ENCODE data around the gene SVOPL.

Gene SVOPL

DNA sequence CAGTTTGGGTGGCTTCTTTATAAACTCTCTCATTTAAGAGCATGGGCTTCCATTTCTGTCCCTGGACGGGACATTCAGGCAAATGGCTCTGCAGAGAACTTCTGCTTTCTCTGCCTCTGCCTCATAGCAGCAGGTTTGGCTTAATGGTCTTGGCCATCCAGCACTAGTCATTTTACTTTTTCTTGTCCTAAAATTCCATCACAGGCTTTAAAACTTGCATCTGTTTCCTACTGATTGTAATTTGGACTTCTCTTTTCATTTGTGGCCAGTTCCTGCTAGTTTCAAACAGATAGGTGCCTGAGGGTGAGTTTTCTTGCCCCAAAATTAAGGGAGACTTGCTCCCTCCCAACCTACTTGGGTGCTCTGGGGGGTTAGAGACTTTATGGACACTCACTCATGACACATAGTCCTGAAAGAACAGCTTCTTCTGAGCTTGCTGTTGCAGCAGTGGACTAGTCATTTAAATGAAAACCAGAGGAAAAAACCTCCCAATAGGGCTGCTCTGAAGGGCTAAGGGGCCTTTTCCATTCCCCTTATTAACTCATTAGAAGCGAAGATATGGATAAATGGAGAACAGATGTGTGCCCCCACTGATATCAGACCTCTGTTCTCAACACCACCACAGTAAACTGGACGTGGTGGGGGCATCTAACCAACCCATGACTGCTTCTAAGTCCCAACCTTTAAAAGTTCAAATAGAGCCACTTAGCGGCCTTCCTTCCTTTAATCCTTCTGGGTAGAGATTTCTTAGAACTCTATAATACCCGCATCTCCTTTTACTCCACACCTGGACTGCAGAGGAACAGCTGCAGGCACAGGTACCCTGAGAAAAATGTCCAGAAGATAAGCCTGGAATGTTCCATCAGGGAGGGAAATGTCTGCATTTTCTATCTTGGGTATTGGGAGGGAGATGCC, 38.8 kb downstream of the SVOPL start:
- DNase-seq (ENCODE audit: low read depth, low spot score): no peak

DNA sequence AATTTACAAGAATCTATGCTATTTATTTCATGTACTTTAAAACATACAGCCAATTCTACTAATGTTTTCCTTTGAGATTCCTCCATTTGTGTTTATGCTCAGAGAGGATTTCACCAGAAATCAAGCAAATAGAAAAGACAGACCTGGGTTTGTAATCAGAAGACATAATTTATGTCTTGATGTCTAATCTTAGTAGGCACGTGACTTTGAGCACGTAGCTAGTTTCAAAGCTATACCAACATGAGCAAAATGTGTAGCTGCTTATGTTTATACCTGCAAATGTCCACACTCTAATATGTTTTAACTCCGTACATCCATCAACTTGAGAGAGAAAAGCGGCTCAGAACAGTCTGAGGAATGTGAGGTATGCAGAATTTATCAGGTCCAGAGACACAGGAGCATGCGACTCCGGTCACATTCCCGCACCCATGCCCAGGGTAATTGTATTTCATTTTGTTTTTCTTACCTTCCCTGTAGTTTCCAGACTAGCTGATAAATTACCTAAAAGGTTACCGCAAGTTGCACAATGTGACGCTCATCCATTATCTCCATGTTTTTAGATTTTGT, 40.0 kb downstream of the SVOPL start:
- DNase-seq (ENCODE audit: low read depth, low spot score): no peak

DNA sequence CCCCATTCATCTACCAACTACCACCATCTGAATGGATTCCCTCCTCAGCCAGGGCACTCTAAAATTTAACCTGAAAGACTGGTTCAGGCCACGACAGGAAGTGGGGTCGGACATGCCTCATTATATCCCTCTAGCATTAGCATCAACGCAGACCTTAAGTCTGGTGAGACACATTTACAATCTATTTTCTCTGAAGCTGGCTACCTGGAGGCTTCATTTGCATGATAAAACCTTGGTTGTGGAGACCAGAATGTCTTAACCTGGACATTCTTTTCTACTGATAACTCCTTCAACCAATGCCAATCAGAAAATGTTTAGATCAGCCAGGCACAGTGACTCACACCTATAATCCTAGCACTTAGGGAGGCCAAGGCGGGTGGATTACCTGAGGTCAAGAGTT, 42.3 kb downstream of the SVOPL start:
- DNase-seq (ENCODE audit: low read depth, low spot score): peak; percentile 79

DNA sequence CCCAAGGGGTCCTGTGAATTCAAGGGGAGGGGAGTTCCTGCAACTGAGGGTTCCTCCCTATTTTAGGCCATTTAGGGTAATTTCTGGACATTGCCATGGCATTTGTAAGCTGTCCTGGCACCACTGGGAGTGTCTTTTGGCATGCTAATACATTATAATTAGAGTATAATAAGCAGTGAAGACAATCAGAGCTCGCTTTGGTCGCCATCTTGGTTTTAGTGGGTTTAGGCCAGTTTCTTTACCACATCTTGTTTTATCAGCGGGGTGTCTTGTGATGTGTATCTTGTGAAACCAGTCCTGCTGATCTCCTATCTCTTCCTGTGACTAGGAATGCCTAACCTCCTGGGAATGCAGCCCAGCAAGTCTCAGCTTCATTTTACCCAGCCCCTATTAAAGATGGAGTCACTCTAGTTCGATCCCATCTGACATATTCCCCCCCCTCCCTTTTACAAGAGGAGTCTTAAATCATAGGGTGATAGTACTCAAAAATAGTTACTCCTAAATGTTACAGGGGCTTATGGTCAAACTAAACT, 43.2 kb downstream of the SVOPL start:
- DNase-seq (ENCODE audit: low read depth, low spot score): peak; percentile 79

DNA sequence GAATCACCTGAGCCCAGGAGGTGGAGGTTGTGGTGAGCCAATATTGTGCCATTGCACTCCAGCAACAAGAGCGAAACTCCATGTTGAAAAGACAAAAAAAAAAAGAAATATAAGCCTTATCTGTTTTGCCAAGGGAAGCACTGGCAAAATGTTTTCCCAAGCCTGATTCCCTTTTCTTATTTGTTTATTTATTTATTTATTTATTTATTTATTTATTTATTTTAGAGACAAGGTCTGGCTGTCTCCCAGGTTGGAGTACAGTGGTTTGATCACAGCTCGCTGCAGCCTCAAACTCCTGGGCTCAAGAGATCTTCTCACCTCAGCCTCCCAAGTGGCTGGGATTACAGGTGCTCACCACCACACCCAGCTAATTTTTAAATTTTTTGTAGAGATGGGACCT, 44.2 kb downstream of the SVOPL start:
- no peak for DNase-seq (ENCODE audit: low read depth, low spot score)

DNA sequence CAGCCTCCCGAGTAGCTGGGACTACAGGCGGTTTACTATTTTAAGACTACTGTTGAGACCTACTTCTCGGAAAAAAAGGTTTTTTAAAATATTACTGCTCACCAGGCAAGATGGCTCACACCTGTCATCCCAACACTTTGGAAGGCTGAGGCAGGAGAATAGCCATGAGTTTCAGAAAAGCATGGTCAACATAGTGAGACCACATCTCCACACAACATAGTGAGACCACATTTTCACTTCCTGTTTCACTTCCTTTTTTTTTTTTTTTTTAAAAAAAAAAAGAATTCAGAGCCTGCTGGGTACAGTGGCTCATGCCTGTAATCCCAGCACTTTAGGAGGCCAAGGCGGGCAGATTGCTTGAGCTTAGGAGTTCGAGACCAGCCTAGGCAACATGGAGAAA, 46.5 kb downstream of the SVOPL start:
- no peak for DNase-seq (ENCODE audit: low read depth, low spot score)

DNA sequence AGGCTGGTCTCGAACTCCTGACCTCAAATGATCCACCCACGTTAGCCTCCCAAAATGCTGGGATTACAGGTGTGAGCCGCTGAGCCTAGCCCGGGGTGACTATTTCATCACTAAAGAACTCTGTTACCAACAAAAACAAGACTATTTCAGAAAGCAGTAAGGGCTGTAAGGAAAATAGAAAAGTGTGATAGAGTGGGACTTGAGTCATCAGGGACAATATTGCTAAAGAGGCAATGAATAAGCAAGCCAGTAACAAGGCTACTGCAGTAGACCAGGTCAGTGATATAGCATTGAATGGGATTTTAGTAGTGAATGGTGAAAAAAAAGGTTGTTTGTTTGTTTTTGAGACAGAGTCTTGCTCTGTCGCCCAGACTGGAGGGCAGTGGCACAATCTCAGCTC, 51.7 kb downstream of the SVOPL start:
- DNase-seq (ENCODE audit: low read depth, low spot score): no peak

DNA sequence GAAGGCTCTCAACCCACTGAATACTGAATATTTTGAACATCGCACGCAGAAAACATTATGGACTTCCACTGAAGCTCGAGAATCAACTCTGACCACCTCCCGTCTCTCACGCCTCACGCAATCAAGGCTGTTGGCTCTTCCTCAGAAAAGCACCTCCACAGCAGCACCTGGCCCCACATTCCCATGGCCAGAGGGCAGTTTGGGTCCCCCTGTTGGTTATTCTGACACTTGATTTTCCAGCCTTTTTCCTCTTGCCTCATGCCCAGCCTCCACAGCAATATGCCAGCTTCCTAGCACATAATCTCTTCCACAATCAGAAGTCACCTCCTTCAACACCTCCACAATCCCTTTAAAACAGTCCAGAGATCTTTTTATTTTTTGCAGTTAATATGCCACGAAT, 55.9 kb downstream of the SVOPL start:
- no peak for DNase-seq (ENCODE audit: low read depth, low spot score)

DNA sequence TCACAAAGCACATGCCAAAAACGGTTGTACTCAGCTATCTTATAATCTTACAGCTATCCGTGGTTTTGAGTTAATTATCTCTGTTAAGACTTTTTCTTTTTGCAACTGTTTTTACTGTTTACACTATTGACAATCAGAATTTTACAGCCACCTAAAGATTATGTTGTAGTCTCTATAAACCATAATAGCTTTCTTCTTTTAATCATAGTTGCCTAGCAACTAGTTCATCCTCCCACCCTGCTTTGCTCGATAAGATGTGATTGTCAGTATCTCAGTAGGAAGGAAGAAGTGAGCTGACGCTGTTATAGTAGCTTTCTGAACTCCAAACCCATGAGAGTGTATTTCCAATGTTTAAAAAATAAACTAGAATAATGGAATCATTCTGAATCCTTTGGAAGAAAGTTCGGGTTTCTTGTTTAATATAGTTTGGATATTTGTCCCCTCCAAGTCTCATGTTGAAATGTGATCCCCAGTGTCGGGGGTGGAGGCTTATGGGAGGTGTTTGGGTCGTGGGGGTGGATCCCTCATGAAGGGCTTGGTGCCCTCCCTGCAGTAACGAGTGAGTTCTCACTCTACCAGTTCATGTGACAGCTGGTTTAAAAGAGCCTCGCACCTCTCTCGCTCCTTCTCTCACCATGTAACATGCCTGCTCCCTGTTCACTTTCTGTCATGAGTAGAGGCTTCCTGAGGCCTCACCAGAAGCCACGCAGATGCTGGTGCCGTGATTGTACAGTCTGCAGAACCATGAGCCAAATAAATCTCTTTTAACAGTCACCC, 68.1 kb downstream of the SVOPL start:
- DNase-seq (ENCODE audit: low read depth, low spot score): no peak

DNA sequence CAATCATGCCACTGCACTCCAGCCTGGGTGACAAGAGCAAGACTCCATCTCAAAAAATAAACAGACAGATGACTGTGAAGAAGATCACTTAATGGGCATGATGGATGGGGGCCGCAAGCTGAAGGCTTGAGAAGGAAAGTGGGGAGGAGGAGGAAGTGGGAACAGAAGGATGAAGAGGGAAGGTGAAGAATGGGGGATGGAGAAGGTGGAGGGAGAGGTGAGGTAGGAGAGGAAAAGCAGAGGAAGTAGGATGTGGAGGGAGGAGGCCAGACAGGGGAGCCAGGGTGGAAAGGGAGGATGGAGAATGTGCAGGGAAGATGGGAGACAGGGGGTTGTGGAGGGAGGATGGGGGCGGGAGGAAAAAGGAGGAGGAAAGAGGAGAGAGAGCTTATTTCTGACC, 68.8 kb downstream of the SVOPL start:
- DNase-seq (ENCODE audit: low read depth, low spot score): no peak

DNA sequence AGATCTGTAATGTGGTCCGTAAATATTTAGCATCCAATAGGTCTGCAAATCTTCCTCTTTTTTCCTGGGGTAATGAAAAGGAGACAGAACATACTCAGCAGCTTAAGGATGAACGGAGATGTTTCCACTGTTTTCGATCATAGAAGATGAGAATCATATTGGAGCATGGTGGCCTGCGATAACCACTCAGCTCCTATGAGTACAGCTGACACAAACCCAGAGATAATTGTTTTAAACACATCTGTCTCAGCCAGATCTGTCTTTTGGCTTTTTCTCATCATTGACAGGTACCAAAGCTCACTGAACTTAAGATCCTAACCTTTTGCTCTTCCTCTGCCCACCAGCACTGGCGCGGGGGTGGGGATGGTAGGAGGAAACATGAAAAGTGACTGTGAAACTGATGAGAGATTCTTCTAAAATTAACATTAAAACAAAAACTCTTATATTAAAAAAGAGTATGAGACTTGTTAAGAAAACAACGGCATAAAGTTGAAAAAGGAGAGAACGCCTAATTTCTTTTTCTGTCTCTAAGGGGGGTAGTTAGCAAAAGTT, 71.0 kb downstream of the SVOPL start:
- DNase-seq (ENCODE audit: low read depth, low spot score): no peak

DNA sequence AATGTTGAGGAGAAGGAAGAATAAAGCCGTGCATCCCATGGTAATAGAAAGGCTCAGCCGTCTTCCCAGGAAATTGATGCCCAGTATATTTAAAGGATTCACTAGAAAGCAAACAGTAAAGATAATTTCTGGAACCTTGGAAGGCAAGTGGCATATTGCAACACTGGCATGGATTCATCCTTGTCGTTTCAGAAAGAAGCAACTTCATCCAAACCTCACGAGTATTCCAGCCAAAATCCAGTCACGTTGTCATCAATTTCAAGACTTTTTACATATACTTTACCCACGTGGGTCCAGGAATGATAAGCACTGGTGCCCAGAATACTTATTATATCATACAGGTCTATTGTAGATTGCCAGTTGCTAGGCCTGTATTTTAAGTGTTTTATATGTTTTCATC, 73.8 kb downstream of the SVOPL start:
- no peak for DNase-seq (ENCODE audit: low read depth, low spot score)

DNA sequence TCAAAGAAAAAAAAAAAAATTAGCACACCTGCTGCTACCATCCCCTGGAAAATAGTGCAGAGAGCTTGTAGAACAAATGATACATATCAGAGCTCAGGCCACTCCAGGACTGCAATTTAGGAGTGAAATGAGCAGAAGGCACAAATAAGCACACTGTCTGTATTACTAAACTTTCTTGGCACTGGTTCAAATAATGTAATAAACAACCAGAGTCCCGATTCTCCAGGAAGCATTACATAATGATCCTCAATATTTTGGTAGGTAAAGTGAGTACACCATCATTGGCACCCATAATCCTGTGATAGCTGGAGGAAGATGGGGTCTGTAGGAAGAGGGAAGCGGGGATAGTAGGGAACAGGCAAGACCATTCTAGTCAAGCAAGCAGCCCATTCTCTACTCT, 74.3 kb downstream of the SVOPL start:
- no peak for DNase-seq (ENCODE audit: low read depth, low spot score)

DNA sequence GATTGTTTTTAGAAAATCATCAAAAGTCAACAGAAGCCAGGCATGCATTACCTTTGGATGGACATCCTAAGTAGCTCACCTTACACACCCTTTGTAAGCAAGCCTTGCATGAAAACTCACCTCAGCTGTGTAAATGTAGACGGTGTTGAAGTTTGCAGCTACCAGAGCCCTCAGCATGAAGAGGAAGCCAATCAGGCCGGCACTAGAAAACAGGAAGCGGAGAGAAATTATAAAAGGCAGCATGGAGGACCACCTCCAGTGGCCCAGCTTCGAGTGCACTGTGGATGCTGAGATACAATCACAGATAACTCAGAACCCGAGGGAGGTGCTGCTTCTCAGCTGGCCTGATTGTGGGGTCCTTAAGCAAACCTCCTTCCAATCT, 75.3 kb downstream of the SVOPL start:
- no peak for DNase-seq (ENCODE audit: low read depth, low spot score)

DNA sequence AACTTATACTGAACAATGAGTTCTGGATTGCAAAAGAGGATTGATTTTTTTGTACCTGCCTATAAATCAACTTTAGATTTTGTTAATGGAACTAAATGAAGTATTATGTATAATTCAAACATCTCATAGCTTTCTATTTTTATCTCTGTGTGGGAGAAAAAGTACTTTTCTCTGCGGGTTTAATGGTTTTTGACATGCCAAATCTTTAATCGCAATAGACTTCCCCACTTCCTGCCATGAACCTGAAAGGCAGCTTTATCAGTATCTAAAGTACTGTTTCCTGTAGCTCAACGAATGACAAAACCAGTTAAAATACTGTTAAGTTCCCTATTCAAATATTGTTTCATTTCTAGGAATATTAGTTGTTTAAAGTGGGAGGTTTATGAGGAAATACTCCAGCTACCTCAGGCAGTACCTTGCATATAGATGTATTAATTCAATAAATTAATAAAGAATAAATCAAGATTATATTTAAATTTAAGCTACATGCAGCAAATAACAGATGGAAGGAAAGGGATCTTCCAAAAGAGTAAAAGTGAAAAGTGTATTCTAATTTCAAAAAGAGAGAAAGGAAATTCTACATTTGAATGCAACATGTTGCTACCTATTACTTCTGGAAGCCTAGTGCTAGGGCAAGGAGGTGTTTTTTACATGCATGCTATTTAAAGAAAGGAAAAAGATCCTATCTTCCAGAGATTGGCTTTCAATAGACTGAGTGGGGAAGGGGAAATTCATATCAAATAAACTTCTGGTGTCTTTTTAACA, 75.9 kb downstream of the SVOPL start:
- DNase-seq (ENCODE audit: low read depth, low spot score): no peak

DNA sequence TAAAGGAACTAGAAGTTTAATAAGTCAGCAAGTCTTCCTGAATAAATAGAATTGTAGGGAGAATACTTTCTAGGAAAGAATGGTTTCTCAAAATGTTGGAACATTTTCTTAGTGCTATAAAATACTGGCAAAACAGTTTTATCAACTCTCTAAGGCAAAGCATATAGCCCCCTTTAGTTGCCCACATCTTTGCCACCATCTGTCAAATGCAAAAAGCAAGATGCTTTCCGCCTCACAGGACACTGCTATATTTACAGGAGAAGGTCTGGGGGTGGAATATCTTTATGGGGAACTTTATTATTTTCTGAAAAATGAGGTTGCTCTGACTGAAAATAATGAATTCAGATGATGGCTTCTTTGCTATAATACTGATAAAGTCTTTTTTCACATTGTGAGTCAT, 78.3 kb downstream of the SVOPL start:
- DNase-seq (ENCODE audit: low read depth, low spot score): no peak

DNA sequence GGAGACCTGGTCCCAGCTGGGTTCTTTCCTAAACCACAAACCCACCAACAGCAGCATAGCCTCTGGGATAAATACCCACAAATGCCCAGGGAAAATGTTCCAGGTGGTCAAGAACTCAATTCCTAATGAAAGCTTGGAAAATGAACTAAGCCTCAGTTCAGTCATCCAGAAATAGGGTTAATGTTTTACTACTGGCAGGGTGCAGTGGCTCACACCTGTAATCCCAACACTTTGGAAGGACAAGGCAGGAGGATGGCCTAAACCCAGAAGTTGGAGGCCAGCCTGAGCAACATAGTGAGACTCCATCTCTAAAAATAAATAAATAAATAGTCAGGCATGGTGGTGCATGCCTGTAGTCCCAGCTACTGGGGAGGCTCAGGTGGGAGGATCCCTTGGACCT, 82.2 kb downstream of the SVOPL start:
- DNase-seq (ENCODE audit: low read depth, low spot score): no peak

DNA sequence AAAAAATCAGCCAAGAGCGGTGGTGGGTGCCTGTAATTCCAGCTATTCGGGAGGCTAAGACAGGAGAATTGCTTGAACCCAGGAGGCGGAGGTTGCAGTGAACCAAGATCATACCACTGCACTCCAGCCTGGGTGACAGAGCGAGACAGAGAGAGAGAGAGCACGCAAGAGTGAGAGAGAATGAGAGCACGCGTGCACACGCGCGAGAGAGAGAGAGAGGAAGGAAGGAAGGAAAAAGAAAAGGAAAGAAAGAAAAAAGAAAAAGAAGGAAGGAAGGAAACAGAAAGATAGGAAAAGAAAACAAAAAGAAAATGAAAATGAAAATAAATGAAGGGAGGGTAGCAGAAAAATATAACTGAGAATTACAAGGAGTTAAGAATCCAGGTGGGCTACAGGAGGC, 82.7 kb downstream of the SVOPL start:
- no peak for DNase-seq (ENCODE audit: low read depth, low spot score)

DNA sequence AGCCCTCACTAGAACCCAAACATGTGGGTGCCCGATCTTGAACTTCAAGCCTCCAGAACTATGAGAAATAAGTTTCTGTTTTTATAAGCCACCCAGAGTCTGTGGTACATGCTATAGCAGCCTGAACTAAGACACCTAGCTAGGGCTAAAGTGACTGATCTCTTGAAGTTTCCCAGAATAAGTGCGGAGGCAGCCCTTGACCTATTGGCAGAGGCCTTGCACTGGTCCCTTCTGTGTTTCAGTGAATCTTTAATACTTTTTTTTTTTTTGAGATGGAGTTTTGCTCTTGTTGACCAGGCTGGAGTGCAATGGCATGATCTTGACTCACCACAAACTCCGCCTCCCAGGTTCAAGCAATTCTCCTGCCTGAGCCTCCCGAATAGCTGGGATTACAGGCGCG, 85.1 kb downstream of the SVOPL start:
- DNase-seq (ENCODE audit: low read depth, low spot score): no peak

DNA sequence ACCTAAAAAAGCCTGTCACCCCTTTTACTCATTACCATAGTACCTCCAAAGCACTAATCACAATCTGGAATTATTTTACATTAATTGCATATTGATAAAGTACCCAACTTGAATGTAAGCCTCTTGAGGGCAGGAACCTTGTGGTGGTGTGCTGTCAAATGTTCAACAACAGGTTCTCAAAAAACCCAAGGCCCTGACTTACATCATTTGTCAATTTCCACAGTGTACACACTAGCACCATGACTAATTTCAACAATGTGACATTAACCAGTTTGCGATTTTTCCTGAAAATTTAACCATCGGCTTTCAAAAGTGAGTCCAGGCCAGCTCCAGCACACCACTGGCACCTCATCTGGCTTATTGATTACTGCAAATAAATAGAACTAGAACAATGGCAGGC, 87.5 kb downstream of the SVOPL start:
- DNase-seq (ENCODE audit: low read depth, low spot score): no peak

DNA sequence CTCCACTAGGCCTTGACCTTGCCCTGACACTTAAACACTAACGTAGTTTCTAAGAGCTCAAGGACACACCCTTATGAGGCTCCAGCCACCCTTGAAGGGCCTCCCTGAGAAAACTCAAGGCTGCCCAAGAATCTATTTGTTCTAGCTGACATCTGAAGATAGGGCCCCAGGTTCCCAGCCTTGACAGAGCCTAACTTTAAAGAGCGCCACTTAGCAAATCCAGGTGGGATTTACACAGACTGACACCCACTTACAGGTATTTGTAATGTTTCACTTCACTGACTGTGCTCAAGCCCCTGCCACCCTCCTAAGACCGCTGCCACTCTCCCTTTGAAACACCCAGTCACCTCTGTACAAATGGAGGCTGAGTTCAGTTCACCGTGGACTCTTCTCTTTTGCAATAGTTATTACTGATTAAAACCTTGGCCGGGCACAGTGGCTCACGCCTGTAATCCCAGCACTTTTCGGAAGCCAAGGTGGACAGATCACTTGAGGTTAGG, 90.4 kb downstream of the SVOPL start:
- DNase-seq (ENCODE audit: low read depth, low spot score): no peak

All from ELF-1 (cell line).